Gastroesophageal sphincter (tissue), 4 donors: ENCODE data around the gene DNAJC7. TPM values are rescaled to one million over a fixed set of nuclear protein-coding genes. Genes with fewer than 3 reads are reported as not detected.

Experiments used
- ATAC-seq: fragments of 150-250 bp; one replicate; pipeline ENCODE4 v1.9.1; 2016; ENCODE audit warnings: mild to moderate bottlenecking, moderate library complexity
- H3K27ac ChIP-seq, 4 donors: fragments of 200-600 bp; sonication (generic) in 3 of 4; 1 replicate in 3 of 4; 2 replicates in 1 of 4; pipeline ENCODE4 v1.5.1; 2016 to 2019
- H3K27me3 ChIP-seq: fragments of 200-600 bp; sonication (generic); one replicate; pipeline ENCODE4 v1.5.1; 2019
- H3K36me3 ChIP-seq, 2 donors: fragments of 200-600 bp; sonication (generic); one replicate each; pipeline ENCODE4 v1.5.1; 2019; ENCODE audit warnings: control low read depth in 1 of 2
- H3K4me1 ChIP-seq, 3 donors: fragments of 200-600 bp; sonication (generic); 1 replicate in 2 of 3; 2 replicates in 1 of 3; pipeline ENCODE4 v1.5.1; 2016 to 2019; ENCODE audit warnings: control low read depth in 2 of 3
- H3K4me3 ChIP-seq, 2 donors: fragments of 200-600 bp; sonication (generic); one replicate each; pipeline ENCODE4 v1.5.1; 2019; ENCODE audit warnings: mild to moderate bottlenecking in 1 of 2, moderate library complexity in 1 of 2
- H3K9me3 ChIP-seq, 3 donors: fragments of 200-600 bp; sonication (generic); one replicate each; pipeline ENCODE4 v1.5.1; 2017 to 2019; ENCODE audit warnings: control low read depth in 2 of 3
- EP300 ChIP-seq: sonication (generic); formaldehyde crosslinking; IDR thresholded peaks from one replicate; pipeline ENCODE4 v1.6.1; 2017; ENCODE audit warnings: antibody characterized with exemption, mild to moderate bottlenecking
- POLR2A ChIP-seq, 2 donors: fragments of 450-650 bp; IDR thresholded peaks; one replicate each; pipeline ENCODE4 v1.6.1; 2017; ENCODE audit warnings: antibody characterized with exemption in 2 of 2, mild to moderate bottlenecking in 2 of 2, moderate library complexity in 1 of 2
- POLR2AphosphoS5 ChIP-seq: sonication (generic); formaldehyde crosslinking; IDR thresholded peaks from one replicate; pipeline ENCODE4 v1.6.1; 2017; ENCODE audit warnings: antibody characterized with exemption
- WGBS, 2 donors: methylation state at CpG; one replicate each; pipeline ENCODE4 v1.1.5; 2018; ENCODE audit warnings: low coverage in 1 of 2; 5-methylcytosine and 5-hydroxymethylcytosine counted together
- total RNA-seq, 4 donors: library from RNA; depleted of rRNA; stranded (reverse); fragments of >200 nt; gene quantifications; one replicate each; pipeline ENCODE4 v1.1.0, GENCODE V29; 2016
- TF ChIP-seq, protein P1 (sequence below), 4 experiments: fragments of 200-600 bp in 2 of 4; fragments of 450-650 bp in 2 of 4; sonication (generic) in 1 of 4; IDR thresholded peaks; one replicate each; pipeline ENCODE4 v1.5.1; 2017 to 2019; ENCODE audit warnings: antibody characterized with exemption in 4 of 4, mild to moderate bottlenecking in 2 of 4, moderate library complexity in 2 of 4

DNAJC7 gene
- total RNA-seq, 4 donors from 2014 or later: 41.9 to 59.6 (median 54.4) TPM

DNA sequence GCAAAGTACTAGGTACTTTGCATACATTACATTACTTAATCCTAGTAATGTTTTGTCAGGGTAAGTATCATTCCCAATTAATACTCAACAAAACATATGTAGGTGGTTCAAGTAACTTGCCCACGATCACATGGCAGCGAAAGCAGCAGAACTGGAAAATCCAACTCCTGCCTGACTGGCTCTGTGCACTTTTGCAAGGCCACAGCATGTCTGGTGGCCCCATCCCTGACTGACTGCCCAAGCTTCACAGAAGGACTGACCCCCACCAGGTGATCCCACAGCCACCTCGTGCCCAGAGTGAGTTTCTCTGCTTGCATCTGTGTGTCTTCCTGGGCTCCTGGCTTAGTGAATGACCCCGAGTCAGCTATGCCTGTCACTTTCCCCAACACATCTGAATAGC is 39.2 kb downstream of the DNAJC7 start:
- peak overlapping the region in 1 of 4 donors; percentile 19 for H3K27ac ChIP-seq

DNA sequence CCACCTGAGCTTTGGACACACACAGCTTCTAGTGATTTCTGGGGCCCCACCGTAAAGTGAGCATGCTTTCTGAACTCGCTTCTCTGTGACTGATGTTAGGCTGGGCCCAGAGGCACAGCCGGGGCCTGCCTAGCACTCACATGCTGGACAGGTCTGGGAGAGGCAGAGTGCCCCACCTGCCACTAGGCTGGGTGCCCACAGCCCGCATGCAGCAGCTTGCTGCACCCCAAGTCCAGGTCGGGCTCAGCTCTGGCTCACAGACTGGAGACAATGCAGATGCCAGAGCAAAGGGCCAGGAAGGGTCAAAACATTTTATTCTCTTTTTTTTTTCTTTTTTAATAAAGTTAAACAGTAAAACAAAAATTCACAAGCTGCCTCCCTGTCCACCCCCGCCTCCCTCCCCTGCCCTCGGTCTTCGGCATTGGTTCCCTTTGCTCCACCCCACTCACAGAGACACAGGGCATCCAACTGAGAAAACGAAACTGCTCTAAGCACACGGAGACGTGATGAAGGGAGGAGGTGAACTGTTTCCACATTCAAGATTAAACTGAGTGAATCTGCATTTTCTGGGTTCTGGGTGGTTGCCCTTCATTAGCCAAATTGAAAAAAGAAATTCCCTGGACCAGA is 41.0 kb downstream of the DNAJC7 start:
- peak; percentile 62 for ATAC-seq
- TF ChIP-seq EP300: no peak
- TF ChIP-seq POLR2A (IDR thresholded peaks at IDR 0.05): no peak
- TF ChIP-seq POLR2AphosphoS5: no peak
- TF ChIP-seq, protein P1, sequence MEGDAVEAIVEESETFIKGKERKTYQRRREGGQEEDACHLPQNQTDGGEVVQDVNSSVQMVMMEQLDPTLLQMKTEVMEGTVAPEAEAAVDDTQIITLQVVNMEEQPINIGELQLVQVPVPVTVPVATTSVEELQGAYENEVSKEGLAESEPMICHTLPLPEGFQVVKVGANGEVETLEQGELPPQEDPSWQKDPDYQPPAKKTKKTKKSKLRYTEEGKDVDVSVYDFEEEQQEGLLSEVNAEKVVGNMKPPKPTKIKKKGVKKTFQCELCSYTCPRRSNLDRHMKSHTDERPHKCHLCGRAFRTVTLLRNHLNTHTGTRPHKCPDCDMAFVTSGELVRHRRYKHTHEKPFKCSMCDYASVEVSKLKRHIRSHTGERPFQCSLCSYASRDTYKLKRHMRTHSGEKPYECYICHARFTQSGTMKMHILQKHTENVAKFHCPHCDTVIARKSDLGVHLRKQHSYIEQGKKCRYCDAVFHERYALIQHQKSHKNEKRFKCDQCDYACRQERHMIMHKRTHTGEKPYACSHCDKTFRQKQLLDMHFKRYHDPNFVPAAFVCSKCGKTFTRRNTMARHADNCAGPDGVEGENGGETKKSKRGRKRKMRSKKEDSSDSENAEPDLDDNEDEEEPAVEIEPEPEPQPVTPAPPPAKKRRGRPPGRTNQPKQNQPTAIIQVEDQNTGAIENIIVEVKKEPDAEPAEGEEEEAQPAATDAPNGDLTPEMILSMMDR (IDR thresholded peaks at IDR 0.05): no peak
- Histone ChIP-seq H3K27me3 (no peaks in the 10 kb centered on the region), H3K9me3 (no peaks in the 10 kb centered on the region), H3K4me1 (peaks cover 0 to 57% (median 15%) of the 10 kb centered on the region in 3 donors), H3K27ac (peak overlapping the region; percentile 6 to 74 (median 71)), H3K36me3 (peaks cover 0 to 98% of the 10 kb centered on the region in 2 donors), H3K4me3 (peak overlapping the region in 1 of 2 donors; percentile 19)
- 35 to 38% methylated on average over 3 to 7 of the region's 11 CpGs for WGBS, 2 donors

More for the DNA sequence above, 39.2 kb downstream of the DNAJC7 start:
- Histone ChIP-seq H3K27me3 (no peaks in the 10 kb centered on the region), H3K9me3 (no peaks in the 10 kb centered on the region), H3K4me1 (peaks cover 0 to 41% (median 14%) of the 10 kb centered on the region in 3 donors), H3K36me3 (peaks cover 0 to 98% of the 10 kb centered on the region in 2 donors), H3K4me3 (no peak overlapping the region)
- no peak for TF ChIP-seq POLR2A (IDR thresholded peaks at IDR 0.05)
- no peak for TF ChIP-seq EP300
- TF ChIP-seq, protein P1 (IDR thresholded peaks at IDR 0.05): no peak
- ATAC-seq: no peak
- 83 to 94% methylated on average over 3 to 4 of the region's 4 CpGs for WGBS, 2 donors

DNA sequence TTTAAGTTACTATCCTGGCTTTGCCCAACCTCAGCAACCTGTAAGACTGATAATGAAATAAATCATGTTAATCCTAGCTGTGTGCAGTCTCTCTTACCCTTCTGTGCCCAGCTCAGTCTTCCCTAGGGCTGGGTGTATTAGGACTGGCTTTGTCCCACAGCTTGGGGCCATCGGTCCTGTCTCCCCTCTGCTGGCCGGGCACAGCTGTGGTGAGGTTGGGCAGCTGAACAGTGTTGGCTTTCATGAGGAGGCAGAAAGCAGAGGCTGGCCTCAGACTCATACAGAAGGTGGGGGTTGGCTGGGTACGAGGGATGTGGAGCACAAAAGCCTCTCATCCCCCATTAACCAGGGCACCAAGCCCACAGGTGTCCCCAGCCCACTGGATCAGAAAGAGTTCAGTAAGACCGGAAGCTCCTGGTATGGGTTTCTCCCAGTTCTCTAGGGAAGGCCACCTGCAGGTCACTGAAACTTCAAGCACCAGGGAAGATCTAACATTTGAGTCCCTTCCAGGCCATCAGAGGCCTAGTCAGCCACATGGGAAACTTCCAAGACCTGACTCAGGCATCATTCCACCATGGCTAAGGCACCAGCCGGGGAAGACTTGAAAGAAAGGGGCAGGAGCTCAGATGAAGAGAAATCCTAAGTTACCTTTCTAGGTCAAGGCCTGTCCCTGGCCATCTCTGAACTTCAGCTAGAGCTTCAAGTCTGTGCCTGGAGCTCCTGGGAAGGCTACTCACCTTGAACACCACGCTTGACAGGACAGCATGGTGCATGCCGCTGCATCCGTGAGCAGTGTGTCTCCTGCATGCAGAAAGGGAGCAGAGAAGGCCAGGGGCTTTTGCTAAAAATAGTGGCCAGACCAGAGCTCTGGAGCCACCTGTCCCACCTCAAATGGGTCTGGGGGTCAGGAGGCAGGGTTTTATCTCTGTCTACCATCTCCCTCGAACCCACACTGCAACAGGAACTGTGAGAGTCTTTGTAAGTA is 41.8 kb downstream of the DNAJC7 start:
- no peak for ATAC-seq
- Histone ChIP-seq H3K9me3 (no peaks in the 10 kb centered on the region), H3K4me3 (no peak overlapping the region), H3K27ac (peak overlapping the region in 3 of 4 donors; percentile 69 to 74 (median 73)), H3K4me1 (peaks cover 0 to 65% (median 15%) of the 10 kb centered on the region in 3 donors), H3K27me3 (no peaks in the 10 kb centered on the region), H3K36me3 (peaks cover 0 to 98% of the 10 kb centered on the region in 2 donors)
- TF ChIP-seq POLR2AphosphoS5 (no peak), POLR2A (IDR thresholded peaks at IDR 0.05) (no peak), EP300 (no peak)
- TF ChIP-seq, protein P1 (IDR thresholded peaks at IDR 0.05): no peak
- WGBS, 2 donors: 67 to 80% methylated on average over 1 of the region's 9 CpGs

DNA sequence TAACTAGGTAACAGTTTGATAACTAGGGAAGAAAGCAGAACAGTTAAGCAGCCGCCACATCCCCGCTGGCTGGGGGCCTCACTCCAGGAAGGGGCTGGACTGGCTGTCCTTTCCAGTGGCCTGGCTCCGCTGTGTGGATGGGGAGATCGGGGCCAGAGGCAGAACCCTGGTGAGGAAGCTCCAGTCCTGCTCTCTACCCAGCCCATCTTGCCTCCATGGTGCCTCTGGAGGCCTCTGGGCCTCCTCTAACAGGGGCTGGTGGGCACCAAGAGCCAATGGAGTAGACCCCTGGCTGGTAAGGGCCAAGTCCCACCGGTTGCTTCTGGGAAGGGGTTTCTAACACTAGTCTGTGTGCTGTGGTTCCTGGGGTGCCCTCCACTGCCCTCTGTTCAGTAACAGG is 42.6 kb downstream of the DNAJC7 start:
- Histone ChIP-seq H3K27ac (peak overlapping the region in 3 of 4 donors; percentile 31 to 74 (median 69)), H3K27me3 (no peaks in the 10 kb centered on the region), H3K4me1 (peaks cover 0 to 72% (median 15%) of the 10 kb centered on the region in 3 donors), H3K4me3 (no peak overlapping the region), H3K9me3 (no peaks in the 10 kb centered on the region), H3K36me3 (peaks cover 0 to 98% of the 10 kb centered on the region in 2 donors)
- TF ChIP-seq, protein P1 (IDR thresholded peaks at IDR 0.05): no peak
- TF ChIP-seq POLR2A (IDR thresholded peaks at IDR 0.05) (no peak), EP300 (no peak), POLR2AphosphoS5 (no peak)
- ATAC-seq: no peak
- WGBS, 2 donors: 88% methylated on average over 3 of the region's 5 CpGs; no CpG with 5 or more reads in 1 of the 2 donors
